Vagina (tissue), 2 donors: ENCODE data around the gene TAF1B.
A peak's percentile ranks its signal among the peaks of the same experiment; 100 is the strongest.

Experiments
- POLR2A ChIP-seq, 2 donors: fragments of 450-650 bp; IDR thresholded peaks; one replicate each; pipeline ENCODE4 v1.6.1; 2017; ENCODE audit warnings: antibody characterized with exemption in 2 of 2, mild to moderate bottlenecking in 2 of 2, moderate library complexity in 2 of 2
- POLR2AphosphoS5 ChIP-seq, 2 donors: sonication (generic); formaldehyde crosslinking; IDR thresholded peaks; one replicate each; pipeline ENCODE4 v1.9.0; 2017; ENCODE audit warnings: antibody characterized with exemption in 2 of 2, mild to moderate bottlenecking in 2 of 2, low read depth in 1 of 2; ENCODE audit not compliant: insufficient read depth in 1 of 2
- TF ChIP-seq, protein P1 (sequence below), 3 experiments: fragments of 450-650 bp in 2 of 3; fragments of 200-600 bp in 1 of 3; sonication (generic) in 1 of 3; IDR thresholded peaks; one replicate each; pipeline ENCODE4 v1.5.1; 2017 to 2019; ENCODE audit warnings: antibody characterized with exemption in 3 of 3, mild to moderate bottlenecking in 2 of 3, moderate library complexity in 2 of 3

DNA sequence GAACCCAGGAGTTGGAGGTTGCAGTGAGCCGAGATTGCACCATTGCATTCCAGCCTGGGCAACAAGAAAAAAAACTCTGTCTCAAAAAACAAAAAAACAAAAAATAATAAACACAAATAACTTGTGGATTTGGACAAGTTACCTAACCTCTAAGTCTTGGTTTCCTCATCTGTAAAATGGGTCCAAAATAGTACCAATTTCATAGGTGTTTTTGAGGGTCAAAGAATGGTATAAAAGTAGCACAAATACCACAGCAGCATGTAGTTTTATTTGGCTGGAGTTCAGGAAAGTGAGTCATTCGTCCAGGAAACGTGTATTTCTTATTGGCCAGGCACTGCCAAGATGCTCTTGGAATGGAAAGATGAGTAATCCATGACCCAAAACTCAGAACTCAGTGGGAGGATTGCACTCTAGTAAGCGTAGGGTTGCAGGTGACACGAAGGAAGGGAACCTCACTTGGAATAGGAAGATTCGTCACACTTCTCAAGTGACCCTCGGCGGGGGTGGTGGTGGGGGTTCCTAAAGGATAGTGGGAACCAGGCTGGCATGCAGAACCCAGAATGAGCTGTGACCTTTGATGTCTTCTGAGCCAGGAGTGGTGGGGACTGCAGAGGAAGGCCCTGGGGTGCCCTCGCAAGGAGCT is 132.7 kb downstream of the TAF1B start:
- TF ChIP-seq, protein P1, sequence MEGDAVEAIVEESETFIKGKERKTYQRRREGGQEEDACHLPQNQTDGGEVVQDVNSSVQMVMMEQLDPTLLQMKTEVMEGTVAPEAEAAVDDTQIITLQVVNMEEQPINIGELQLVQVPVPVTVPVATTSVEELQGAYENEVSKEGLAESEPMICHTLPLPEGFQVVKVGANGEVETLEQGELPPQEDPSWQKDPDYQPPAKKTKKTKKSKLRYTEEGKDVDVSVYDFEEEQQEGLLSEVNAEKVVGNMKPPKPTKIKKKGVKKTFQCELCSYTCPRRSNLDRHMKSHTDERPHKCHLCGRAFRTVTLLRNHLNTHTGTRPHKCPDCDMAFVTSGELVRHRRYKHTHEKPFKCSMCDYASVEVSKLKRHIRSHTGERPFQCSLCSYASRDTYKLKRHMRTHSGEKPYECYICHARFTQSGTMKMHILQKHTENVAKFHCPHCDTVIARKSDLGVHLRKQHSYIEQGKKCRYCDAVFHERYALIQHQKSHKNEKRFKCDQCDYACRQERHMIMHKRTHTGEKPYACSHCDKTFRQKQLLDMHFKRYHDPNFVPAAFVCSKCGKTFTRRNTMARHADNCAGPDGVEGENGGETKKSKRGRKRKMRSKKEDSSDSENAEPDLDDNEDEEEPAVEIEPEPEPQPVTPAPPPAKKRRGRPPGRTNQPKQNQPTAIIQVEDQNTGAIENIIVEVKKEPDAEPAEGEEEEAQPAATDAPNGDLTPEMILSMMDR (IDR thresholded peaks at IDR 0.05): no peak
- TF ChIP-seq POLR2AphosphoS5 (IDR thresholded peaks at IDR 0.05; ENCODE audit: insufficient read depth in 1 of 2, low read depth in 1 of 2): peak in 1 of 2 donors; percentile 62
- no peak for TF ChIP-seq POLR2A (IDR thresholded peaks at IDR 0.05)
